GM08714 (cell line): ENCODE measurements around the gene ZNF208.
A peak's percentile ranks its signal among the peaks of the same experiment; 100 is the strongest.
"Not testable (repeated sequence)": the region's sequence is repeated elsewhere in the genome, so short reads cannot be mapped to it uniquely, and the experiment has no call there.

Source experiments
- H3K4me3 ChIP-seq: fragments of 200-500 bp; sonication (Bioruptor generic); 2 replicates; pipeline ENCODE4 v1.5.1; 2014; ENCODE audit warnings: mild to moderate bottlenecking, low read length, inconsistent platforms
- ZNF274 ChIP-seq: IDR thresholded peaks from 2 replicates; pipeline ENCODE4 v1.6.1; 2012; ENCODE audit warnings: mild to moderate bottlenecking, low read depth, low read length

ZNF208 gene

DNA sequence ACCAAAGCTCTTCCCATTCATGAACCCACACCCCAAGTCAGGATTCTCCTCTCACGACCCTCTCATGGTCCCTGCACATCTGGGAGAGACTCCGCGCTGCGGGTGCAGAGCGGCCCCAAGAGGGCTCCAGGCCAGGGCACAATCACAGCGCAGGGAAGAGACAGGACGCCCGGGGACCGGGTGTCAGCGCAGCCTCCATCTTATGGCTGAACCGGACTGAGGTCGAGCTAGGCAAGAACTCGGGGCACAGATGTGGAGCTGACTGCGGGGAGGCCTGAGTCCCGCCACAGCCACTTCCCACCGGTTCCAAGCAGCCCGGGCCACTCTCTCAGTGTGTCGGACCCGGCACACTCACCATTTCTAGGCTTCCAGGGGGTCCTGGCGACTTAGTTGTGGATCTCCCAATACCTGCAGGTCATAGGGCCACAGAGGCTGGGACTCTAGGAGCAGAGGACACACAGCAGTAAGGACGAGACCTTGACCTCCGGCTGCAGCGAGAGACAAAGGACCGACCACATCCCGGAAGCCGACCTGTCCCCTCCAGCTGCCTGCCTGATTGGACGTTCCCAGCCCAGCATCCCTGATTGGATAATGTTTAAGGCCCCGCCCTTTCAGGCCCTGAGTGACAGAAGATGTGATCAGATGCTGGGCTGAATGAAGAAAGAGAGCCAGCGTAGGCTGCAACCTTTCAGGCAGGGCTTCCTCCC, at the start of gene ZNF208:
TSS of gene ZNF208 (minus strand) at position 507 of the 707 bp plus-strand sequence. CDS start at position 358, 149 bp downstream.
- H3K4me3 ChIP-seq, result not testable (repeated sequence)

DNA sequence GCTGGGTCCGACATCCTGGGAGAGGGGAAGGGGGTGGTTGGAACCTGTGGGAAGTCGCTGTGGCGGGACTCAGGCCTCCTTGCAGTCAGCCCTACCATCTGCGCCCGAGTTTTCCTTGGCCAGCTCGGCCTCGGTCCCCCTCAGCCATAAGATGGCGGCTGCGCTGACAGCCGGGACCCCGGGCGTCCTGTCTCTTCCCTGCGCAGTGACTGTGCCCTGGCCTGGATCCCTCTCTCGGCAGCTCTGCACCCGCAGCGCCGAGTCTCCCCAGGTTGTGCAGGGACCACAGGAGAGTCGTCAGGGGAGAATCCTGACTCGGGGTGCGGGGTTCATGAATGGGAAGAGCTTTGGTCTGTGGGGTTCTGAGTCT, 41.9 kb upstream of the ZNF208 start:
- TF ChIP-seq ZNF274, result no peak
- H3K4me3 ChIP-seq, result peak overlapping the region; percentile 58; the same call in 1 of the 2 replicates

DNA sequence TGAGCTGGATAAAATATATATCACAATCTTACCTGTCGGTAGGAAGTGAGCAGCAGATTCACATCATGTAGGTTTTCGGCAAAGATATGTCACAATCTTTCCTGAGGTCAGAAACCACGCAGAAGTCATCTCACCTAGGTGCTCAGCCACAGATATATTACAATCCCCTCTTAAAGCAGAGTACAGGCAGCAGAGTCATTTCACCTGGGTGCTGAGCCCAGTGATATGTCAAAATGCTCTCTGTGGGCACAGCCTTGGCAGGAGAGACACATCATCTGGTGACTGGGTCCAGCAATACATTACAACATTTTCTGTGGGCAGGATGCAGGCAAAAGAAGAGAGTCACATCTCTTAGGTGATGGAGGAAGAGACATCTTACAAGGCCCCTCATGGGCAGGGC, 30.4 kb upstream of the ZNF208 start:
- not testable (repeated sequence) for H3K4me3 ChIP-seq

DNA sequence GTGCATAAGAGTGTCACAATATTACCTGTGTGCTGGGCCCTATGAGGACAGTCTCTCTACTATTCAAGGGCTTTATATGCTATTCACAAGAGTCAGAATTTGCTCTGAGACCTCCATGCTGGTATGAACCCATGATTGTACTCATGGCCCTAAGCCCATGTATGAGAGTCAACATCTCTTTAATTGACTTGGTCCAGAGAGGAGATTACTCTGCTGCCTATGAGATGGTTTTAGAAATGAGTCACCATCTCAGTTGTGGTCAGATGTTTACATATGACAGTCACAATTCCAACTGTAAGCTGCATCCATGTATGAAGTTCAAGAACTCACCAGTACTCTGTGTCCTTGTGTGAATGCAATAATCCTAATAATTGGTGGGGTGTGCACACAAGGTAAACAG, 19.9 kb upstream of the ZNF208 start:
- H3K4me3 ChIP-seq, result no peak overlapping the region
- no peak for TF ChIP-seq ZNF274

DNA sequence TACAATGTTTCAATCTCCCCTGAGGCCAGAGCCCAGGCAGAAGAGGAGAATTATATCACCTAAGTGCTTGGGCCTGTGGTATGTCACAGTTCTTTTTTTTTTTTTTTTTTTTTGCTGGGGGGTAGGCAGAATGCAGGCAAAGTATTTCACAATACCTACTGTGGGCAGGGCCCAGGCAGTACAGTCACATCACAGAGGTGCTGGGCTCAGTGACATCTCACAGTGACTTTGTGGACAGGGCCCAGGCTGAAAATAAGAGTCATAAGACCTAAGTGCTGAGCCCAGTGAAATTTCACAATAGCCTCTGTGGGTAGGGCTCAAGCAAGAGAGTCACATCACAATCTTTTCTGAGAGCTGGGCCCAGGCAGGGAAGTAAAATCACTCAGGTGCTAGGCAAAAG, 15.9 kb upstream of the ZNF208 start:
- H3K4me3 ChIP-seq, result no peak overlapping the region
- no peak for TF ChIP-seq ZNF274

DNA sequence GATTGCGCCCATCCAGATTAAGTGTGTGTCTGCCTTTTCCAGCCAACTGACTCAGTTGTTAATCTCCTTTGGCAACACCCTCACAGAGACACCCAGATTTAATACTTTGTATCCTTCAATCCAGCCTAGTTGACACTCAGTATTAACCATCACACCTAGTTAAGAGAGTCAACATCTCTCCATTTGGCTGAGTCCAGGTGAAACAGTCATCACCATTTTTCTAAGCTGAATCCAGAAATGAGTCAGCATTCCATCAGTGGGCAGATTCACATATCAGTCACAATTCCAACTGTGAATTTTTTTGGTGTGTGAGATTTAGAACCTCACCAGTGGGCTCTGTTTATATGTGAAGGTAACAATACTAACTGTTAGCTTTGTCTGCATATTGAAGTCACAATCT, 14.8 kb upstream of the ZNF208 start:
- H3K4me3 ChIP-seq, result not testable (repeated sequence)

DNA sequence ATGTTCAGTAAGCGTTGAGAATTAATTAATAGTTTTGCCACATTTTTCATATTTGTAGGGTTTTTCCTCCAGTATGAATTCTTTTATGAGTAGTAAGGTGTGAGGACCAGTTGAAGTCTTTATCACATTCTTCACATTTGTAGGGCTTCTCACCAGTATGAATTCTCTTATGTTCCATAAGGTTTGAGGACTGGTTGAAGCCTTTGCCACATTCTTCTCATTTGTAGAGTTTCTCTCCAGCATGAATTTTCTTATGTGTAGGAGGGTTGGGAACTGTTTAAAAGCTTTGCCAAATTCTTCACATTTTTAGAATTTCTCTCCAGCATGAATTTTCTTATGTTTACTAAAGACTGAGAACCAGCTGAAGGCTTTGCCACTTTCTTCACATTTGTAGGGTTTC, 40.3 kb downstream of the ZNF208 start:
- no peak for TF ChIP-seq ZNF274
- H3K4me3 ChIP-seq, result no peak overlapping the region

DNA sequence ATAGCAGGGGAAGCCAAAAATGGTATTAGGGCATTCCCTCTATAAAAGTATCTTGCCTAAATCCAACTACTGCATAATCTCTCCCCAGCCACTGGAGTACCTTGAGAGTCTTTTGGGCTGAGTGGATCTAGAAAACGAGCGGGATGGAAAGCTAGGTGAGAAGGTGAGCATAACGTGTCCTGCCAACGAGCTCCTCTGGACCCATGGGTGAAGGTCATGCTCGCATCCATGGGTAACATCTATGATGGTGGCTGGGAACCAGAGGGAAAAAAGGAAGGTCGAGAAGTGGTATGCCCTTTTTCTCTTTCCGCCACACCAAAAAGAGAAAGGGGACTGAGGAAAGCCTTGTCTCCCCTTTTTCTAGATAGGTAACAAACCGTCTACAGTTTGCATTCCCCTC, 63.0 kb downstream of the ZNF208 start:
- TF ChIP-seq ZNF274, result no peak
- no peak overlapping the region for H3K4me3 ChIP-seq

DNA sequence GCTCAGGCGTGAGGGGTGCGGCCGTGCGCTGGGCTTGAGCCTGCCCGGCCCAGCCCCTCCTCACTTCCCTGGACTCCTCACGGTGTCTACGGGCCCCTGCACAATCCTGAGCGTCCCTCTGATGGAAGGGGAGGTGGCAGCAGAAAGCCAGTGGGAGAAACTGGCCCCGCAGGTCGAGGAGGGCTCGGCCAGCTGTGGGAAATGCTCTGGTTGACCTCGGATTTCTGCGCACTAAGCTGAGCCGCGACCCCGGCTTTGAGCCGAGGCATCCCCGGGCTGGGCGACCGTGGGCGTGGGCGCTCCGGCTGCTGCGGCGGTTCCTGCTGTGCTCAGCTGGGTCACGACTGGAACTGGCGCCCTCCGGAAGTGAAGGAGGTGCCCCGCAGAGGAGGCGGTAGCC, 70.1 kb downstream of the ZNF208 start:
- no peak for TF ChIP-seq ZNF274
- no peak overlapping the region for H3K4me3 ChIP-seq

DNA sequence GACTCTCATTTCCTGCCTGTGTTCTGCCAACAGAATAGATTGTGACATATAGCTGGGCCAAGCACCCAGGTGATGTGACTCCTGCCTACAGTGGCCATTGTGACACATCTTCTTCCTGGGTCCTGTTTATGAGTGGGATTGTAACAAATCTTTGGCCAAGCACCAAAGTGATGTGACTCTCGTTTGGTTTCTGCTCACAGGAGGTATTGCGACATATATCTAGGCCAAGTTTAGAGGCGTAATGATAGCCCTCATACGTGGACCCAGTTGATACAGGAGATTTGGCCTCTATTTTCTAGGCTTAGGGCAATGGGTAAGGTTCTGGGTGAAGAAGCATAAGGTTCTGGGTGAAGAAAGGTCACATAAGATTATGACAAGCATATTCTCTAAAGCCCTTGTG, 76.2 kb downstream of the ZNF208 start:
- TF ChIP-seq ZNF274, result no peak

DNA sequence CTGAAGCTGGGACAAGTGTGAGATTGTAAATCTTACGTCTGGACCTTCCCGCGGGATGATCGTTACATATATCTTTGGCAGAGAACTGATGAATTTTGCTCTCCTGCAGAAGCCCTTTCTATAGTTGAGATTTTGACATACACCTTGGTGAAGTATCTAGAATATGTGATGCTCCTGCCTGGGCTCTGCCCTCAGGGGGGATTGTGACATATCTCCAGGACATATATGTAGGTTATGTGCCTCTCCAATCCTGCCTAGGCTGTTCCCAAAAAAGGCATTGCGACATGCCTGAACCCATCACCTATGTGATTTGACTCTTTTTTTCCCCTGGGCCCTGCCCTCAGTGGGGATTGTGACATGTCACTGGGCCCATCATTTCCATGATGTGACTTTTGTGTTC, 76.6 kb downstream of the ZNF208 start:
- no peak for TF ChIP-seq ZNF274
- no peak overlapping the region for H3K4me3 ChIP-seq

More for the DNA sequence above, 76.2 kb downstream of the ZNF208 start:
- H3K4me3 ChIP-seq, result no peak overlapping the region

DNA sequence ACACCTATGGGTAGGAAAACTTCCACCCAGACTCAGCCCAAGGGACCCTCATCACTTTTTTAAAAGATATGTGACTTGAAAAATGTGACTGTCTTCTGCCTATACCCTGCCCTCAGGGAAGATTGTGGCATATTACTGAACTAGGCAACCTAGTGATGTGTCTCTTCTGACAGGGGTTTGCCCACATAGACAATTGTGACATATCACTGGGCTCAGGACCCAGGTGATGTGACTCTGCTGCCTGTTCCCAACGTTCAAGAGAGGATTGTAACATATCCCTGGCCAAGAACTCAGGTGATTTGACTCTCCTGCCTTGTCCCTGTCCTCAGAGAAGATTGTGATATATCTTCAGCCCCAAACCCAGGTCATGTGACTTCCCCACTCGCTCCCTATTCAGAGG, 88.5 kb downstream of the ZNF208 start:
- H3K4me3 ChIP-seq, result no peak overlapping the region

DNA sequence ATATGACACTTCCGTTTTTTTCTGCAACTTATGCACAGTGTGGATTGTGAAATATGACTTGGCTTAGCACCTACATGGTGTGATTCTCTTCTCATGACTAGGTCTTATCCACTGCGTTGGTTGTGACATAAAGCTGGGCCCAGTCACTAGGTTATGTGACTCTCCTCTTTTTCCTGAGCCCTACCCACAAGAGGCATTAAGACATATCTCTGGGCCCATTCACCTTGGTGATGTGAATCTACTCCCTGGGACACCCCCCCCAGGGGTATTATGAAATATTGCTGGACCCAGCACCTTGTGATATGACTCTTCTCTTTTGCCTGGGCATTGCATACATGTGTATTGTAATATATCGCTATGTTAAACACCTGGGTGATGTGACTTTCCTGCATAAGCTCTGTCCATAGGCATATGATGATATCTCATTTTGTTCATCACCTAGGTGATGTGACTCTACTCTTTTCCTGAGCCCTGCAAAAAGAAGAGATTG, 89.0 kb downstream of the ZNF208 start:
- no peak for TF ChIP-seq ZNF274
- no peak overlapping the region for H3K4me3 ChIP-seq

More for the DNA sequence above, 88.5 kb downstream of the ZNF208 start:
- no peak for TF ChIP-seq ZNF274

DNA sequence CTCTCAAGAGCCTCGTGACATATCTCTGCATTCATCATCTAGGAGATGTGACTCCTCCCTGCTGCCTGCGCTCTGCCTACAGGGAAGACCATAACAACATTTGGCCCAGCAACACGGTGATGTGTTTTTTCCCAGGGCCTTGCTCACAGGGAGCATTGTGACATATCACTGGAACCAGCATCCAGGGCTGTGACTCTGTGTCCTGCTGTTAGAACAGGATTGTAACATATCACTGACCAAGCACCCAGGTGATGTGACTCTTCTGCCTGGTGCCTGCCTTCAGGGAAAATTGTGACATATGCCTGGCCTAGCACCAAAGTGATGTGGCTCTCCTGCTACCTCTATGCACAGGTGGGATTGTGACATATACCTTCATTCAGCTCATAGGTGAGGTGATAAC, 95.3 kb downstream of the ZNF208 start:
- H3K4me3 ChIP-seq, result no peak overlapping the region
- TF ChIP-seq ZNF274, result no peak

DNA sequence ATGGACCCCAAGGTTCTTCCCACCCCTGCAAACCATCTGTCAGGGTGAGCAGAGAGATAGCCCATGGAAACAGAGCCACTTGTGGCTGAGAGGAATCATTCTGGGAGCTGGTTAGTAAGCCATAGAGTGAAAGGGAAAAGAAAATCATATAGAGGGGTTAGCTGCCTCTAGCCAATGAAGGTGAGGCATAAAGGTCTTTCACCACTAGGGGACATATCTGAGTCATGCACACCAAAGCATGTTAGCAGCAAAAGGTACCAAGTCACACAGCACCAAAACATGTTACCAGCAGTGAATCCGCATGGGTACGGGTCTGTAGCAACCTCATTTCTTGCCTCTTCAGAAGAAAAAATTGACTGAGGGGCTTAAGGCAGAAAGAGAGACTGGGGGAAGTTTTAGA, 98.1 kb downstream of the ZNF208 start:
- TF ChIP-seq ZNF274, result no peak

DNA sequence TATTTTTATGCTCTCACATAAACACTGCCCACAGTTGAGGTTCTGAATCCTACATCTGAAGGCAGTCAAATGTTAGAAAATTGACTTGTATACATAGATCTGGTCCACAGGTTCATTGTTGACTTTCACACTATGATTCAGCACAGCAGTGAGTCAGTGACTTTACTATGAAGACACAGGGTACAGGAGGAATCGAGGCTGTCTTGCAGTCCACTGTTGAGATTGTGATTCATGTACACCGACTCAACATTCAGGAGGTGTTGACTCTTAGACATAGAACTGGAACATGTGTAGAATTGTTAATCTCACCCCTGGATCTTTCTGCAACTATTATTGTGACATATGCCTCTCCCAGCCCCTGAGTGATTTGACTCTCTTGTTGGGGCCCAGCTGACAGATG, 100.4 kb downstream of the ZNF208 start:
- TF ChIP-seq ZNF274, result no peak
- H3K4me3 ChIP-seq, result no peak overlapping the region

More for the DNA sequence above, 98.1 kb downstream of the ZNF208 start:
- H3K4me3 ChIP-seq, result no peak overlapping the region
